Liver (tissue), 9 donors: ENCODE results near the gene GGCX. TPM values are rescaled to one million over a fixed set of nuclear protein-coding genes. Genes with fewer than 3 reads are reported as not detected.

Source experiments
- DNase-seq: peaks from one replicate; pipeline ENCODE4 v3.0.0-alpha.2; 2017; ENCODE audit warnings: low spot score
- H3K27ac ChIP-seq, 2 donors: one replicate each; pipeline ENCODE4 v1.7.0; 2013; ENCODE audit warnings: inconsistent platforms in 2 of 2, low read length in 2 of 2, control low read depth in 1 of 2, low read depth in 1 of 2, mild to moderate bottlenecking in 1 of 2
- H3K27me3 ChIP-seq, 4 donors: one replicate each; pipeline versions ENCODE4 v1.6.1 to v1.7.0; 2013; ENCODE audit warnings: low read length in 3 of 4, inconsistent platforms in 1 of 4, mild to moderate bottlenecking in 1 of 4, moderate library complexity in 1 of 4; ENCODE audit not compliant: control insufficient read depth in 4 of 4, insufficient read depth in 4 of 4
- H3K36me3 ChIP-seq, 4 donors: one replicate each; pipeline versions ENCODE4 v1.6.1 to v1.7.0; 2013; ENCODE audit warnings: low read length in 3 of 4, mild to moderate bottlenecking in 3 of 4, low read depth in 1 of 4, moderate library complexity in 1 of 4; ENCODE audit not compliant: control insufficient read depth in 4 of 4, insufficient read depth in 3 of 4
- H3K4me1 ChIP-seq, 4 donors: one replicate each; pipeline versions ENCODE4 v1.6.1 to v1.7.0; 2013; ENCODE audit warnings: low read length in 3 of 4, mild to moderate bottlenecking in 3 of 4, moderate library complexity in 1 of 4; ENCODE audit not compliant: control insufficient read depth in 4 of 4, insufficient read depth in 4 of 4
- H3K4me3 ChIP-seq, 3 donors: one replicate each; pipeline versions ENCODE4 v1.6.1 to v1.7.0; 2013; ENCODE audit warnings: low read length in 3 of 3, control low read depth in 1 of 3, low read depth in 1 of 3, mild to moderate bottlenecking in 1 of 3
- H3K9ac ChIP-seq, 2 donors: one replicate each; pipeline ENCODE4 v1.7.0; 2013; ENCODE audit warnings: low read length in 2 of 2, mild to moderate bottlenecking in 2 of 2, moderate library complexity in 2 of 2, control low read depth in 1 of 2, low read depth in 1 of 2
- H3K9me3 ChIP-seq, 4 donors: one replicate each; pipeline versions ENCODE4 v1.6.1 to v1.7.0; 2013; ENCODE audit warnings: low read length in 3 of 4; ENCODE audit not compliant: control insufficient read depth in 4 of 4
- CTCF ChIP-seq: fragments of 150-350 bp; IDR thresholded peaks from 2 replicates; pipeline ENCODE4 v1.5.1; 2017; ENCODE audit warnings: improper control_type of control experiment, low read depth, low read length; ENCODE audit not compliant: missing input control
- EGR1 ChIP-seq, 2 donors: IDR thresholded peaks; 2 replicates each; pipeline ENCODE4 v1.6.1; 2016 to 2018; ENCODE audit warnings: antibody characterized with exemption in 2 of 2, low read depth in 2 of 2
- FOXA1 ChIP-seq: IDR thresholded peaks from 2 replicates; pipeline ENCODE4 v1.6.1; 2016; ENCODE audit warnings: antibody characterized with exemption
- GABPA ChIP-seq, 2 donors: IDR thresholded peaks in 1 of 2; conservative IDR thresholded peaks in 1 of 2; 2 replicates each; pipeline ENCODE4 v1.6.1; 2016; ENCODE audit warnings: antibody characterized with exemption in 2 of 2, mild to moderate bottlenecking in 1 of 2, moderate library complexity in 1 of 2
- HNF4A ChIP-seq, 2 donors: conservative IDR thresholded peaks; 2 replicates each; pipeline ENCODE4 v1.6.1; 2016; ENCODE audit warnings: antibody characterized with exemption in 2 of 2, mild to moderate bottlenecking in 2 of 2
- JUND ChIP-seq, 2 donors: IDR thresholded peaks; 2 replicates each; pipeline ENCODE4 v1.6.1; 2016; ENCODE audit warnings: antibody characterized with exemption in 2 of 2
- MAX ChIP-seq: IDR thresholded peaks from 2 replicates; pipeline ENCODE4 v1.6.1; 2016; ENCODE audit warnings: antibody characterized with exemption
- NR2F2 ChIP-seq: IDR thresholded peaks from 2 replicates; pipeline ENCODE4 v1.6.1; 2016; ENCODE audit warnings: antibody characterized with exemption
- RAD21 ChIP-seq, 2 donors: IDR thresholded peaks; 2 replicates each; pipeline ENCODE4 v1.6.1; 2016; ENCODE audit warnings: antibody characterized with exemption in 2 of 2, mild to moderate bottlenecking in 2 of 2
- REST ChIP-seq: IDR thresholded peaks from 2 replicates; pipeline ENCODE4 v1.6.1; 2016; ENCODE audit warnings: antibody characterized with exemption, mild to moderate bottlenecking
- RXRA ChIP-seq, 2 donors: IDR thresholded peaks; 2 replicates each; pipeline ENCODE4 v1.6.1; 2017 to 2018; ENCODE audit warnings: antibody characterized with exemption in 2 of 2, mild to moderate bottlenecking in 1 of 2
- SP1 ChIP-seq: IDR thresholded peaks from 2 replicates; pipeline ENCODE4 v1.6.1; 2018; ENCODE audit warnings: antibody characterized with exemption, mild to moderate bottlenecking
- YY1 ChIP-seq: IDR thresholded peaks from 2 replicates; pipeline ENCODE4 v1.6.1; 2016; ENCODE audit warnings: antibody characterized with exemption, mild to moderate bottlenecking
- ZBTB33 ChIP-seq: IDR thresholded peaks from 2 replicates; pipeline ENCODE4 v1.6.1; 2016; ENCODE audit warnings: antibody characterized with exemption
- WGBS: extraction: QIAGEN DNeasy Blood & Tissue Kit; methylation state at CpG from one replicate; pipeline ENCODE4 v1.1.7; 2013; 5-methylcytosine and 5-hydroxymethylcytosine counted together
- polyA plus RNA-seq, 2 donors: library from polyadenylated mRNA; stranded (reverse) in 1 of 2; unstranded in 1 of 2; fragments of 200-250 nt in 1 of 2; fragments of >200 nt in 1 of 2; fragmentation: Nextera tagmentation in 1 of 2; extraction: Ambion mirVana in 1 of 2; gene quantifications; one replicate each; pipeline versions ENCODE4 v1.2.1 to v1.2.3, GENCODE V29; 2013 to 2015
- total RNA-seq, 2 donors: library from RNA; depleted of rRNA; stranded (reverse); fragments of >200 nt; gene quantifications; one replicate each; pipeline ENCODE4 v1.2.3, GENCODE V29; 2014
- donor health status: healthy.
- donor health status: healthy.
- donor health status: healthy.
- donor health status: healthy.
- donor health status: healthy.

The GGCX gene
- total and polyA plus RNA-seq, 4 donors = 67.3 to 189 (median 90.4) TPM

- TF ChIP-seq CTCF = no peak
Observed at GRCh38 chr2:85599468-85600234, 38.4 kb upstream of the GGCX start (continued).

- no peak for DNase-seq
- 79% methylated on average over 14 of the region's 14 CpGs for WGBS
- H3K4me1 ChIP-seq = peaks cover 16 to 61% (median 47%) of the 10 kb centered on the region in 4 donors
- peaks cover 3 to 16% (median 6%) of the 10 kb centered on the region in 4 donors for H3K36me3 ChIP-seq
- no peak for TF ChIP-seq JUND (IDR thresholded peaks at IDR 0.05)
- no peak for TF ChIP-seq RAD21 (IDR thresholded peaks at IDR 0.05)
- TF ChIP-seq RXRA (IDR thresholded peaks at IDR 0.05) = no peak
- TF ChIP-seq YY1 = no peak
- no peak for TF ChIP-seq ZBTB33
- no peak for TF ChIP-seq GABPA (IDR thresholded peaks at IDR 0.05 in 1 of 2, conservative IDR thresholded peaks at IDR 0.05 in 1 of 2)
- no peak for TF ChIP-seq SP1
- TF ChIP-seq MAX = no peak
- TF ChIP-seq HNF4A (conservative IDR thresholded peaks at IDR 0.05) = no peak
- no peak for TF ChIP-seq EGR1 (IDR thresholded peaks at IDR 0.05; ENCODE audit: low read depth in 2 of 2)
- TF ChIP-seq CTCF = no peak
- TF ChIP-seq NR2F2 = no peak
- no peak for TF ChIP-seq REST
- no peak for TF ChIP-seq FOXA1
- no peak overlapping the region for H3K9ac ChIP-seq
- H3K9me3 ChIP-seq = no peaks in the 10 kb centered on the region
- H3K4me3 ChIP-seq = no peak overlapping the region
- no peak overlapping the region for H3K27ac ChIP-seq
- no peaks in the 10 kb centered on the region for H3K27me3 ChIP-seq
Observed at GRCh38 chr2:85598594-85599340, 37.5 kb upstream of the GGCX start.
